Natural killer cell (primary cell): ENCODE measurements around the gene C14orf132. TPM values are rescaled to one million over a fixed set of nuclear protein-coding genes. Genes with fewer than 3 reads are reported as not detected.

ENCODE experiments used
- ATAC-seq, 3 donors: fragments of 150-1000 bp in 2 of 3; fragments of 200-7000 bp in 1 of 3; cut with Tn5 transposase; 1 replicate in 1 of 3; 2 replicates in 2 of 3; pipeline ENCODE4 v1.10.0; 2021; ENCODE audit warnings: mild to moderate bottlenecking in 2 of 3, moderate library complexity in 2 of 3
- DNase-seq, 2 donors: peaks; one replicate each; pipeline versions ENCODE4 v3.0.0 to v3.0.0-alpha.2; 2013 to 2021; ENCODE audit warnings: mixed read lengths in 1 of 2
- H3K27ac ChIP-seq: one replicate; pipeline ENCODE4 v1.5.1; 2013; ENCODE audit warnings: mild to moderate bottlenecking, low read length
- H3K27me3 ChIP-seq: one replicate; pipeline ENCODE4 v1.6.1; 2013; ENCODE audit warnings: low read length; ENCODE audit not compliant: control insufficient read depth, insufficient read depth
- H3K36me3 ChIP-seq: one replicate; pipeline ENCODE4 v1.6.1; 2013; ENCODE audit warnings: low read length; ENCODE audit not compliant: control insufficient read depth, insufficient read depth
- H3K4me1 ChIP-seq: one replicate; pipeline ENCODE4 v1.6.1; 2013; ENCODE audit warnings: low read length; ENCODE audit not compliant: control insufficient read depth, insufficient read depth
- H3K4me3 ChIP-seq: one replicate; pipeline ENCODE4 v1.5.1; 2013; ENCODE audit warnings: low read length
- H3K9me3 ChIP-seq: one replicate; pipeline ENCODE4 v1.6.1; 2013; ENCODE audit warnings: low read length; ENCODE audit not compliant: control insufficient read depth, insufficient read depth
- H3K27ac Mint-ChIP-seq, 2 donors: one replicate each; pipeline ENCODE4 v1.8.0; 2022; ENCODE audit warnings: mild to moderate bottlenecking in 2 of 2, mixed read lengths in 2 of 2, moderate library complexity in 1 of 2
- H3K27me3 Mint-ChIP-seq, 2 donors: one replicate each; pipeline ENCODE4 v1.8.0; 2022; ENCODE audit warnings: low read depth in 2 of 2, mixed read lengths in 2 of 2
- H3K36me3 Mint-ChIP-seq: one replicate; pipeline ENCODE4 v1.8.0; 2022; ENCODE audit warnings: mixed read lengths
- H3K4me1 Mint-ChIP-seq, 2 donors: one replicate each; pipeline ENCODE4 v1.8.0; 2022; ENCODE audit warnings: mixed read lengths in 2 of 2
- H3K4me3 Mint-ChIP-seq: one replicate; pipeline ENCODE4 v1.8.0; 2022; ENCODE audit warnings: mild to moderate bottlenecking, moderate library complexity, mixed read lengths
- H3K9me3 Mint-ChIP-seq, 2 donors: one replicate each; pipeline ENCODE4 v1.8.0; 2022; ENCODE audit warnings: mixed read lengths in 2 of 2
- CTCF ChIP-seq: fragments of 200-600 bp; IDR thresholded peaks from one replicate; pipeline ENCODE4 v1.8.0; 2022; ENCODE audit warnings: antibody characterized with exemption
- WGBS: methylation state at CpG from one replicate; pipeline ENCODE4 v1.1.7; 2013; ENCODE audit warnings: missing lambda C conversion rate; ENCODE audit not compliant: insufficient coverage; 5-methylcytosine and 5-hydroxymethylcytosine counted together
- intact Hi-C: fragments of 100-400 bp; cut with micrococcal nuclease; formaldehyde crosslinking; loops from one replicate; pipeline ENCODE4 v1.14.2; 2022
- total RNA-seq, 4 donors: library from RNA; stranded (reverse); fragments of 120-200 nt in 1 of 4; gene quantifications; one replicate each; pipeline versions ENCODE4 v1.2.3 to v1.2.4, GENCODE V29; 2013 to 2022

Gene C14orf132
- total RNA-seq, 3 donors from 2014 or later (not counting 1 experiment from before 2014, with no cell fraction given) = 0.07 to 0.23 TPM; not detected in 1

GRCh38 chr14:96130854-96131253 is 91.7 kb downstream of the C14orf132 start:
- 61% methylated on average over 2 of the region's 2 CpGs for WGBS

GRCh38 chr14:96131836-96132235 is 92.7 kb downstream of the C14orf132 start:
- no peaks in the 10 kb centered on the region for H3K9me3 Mint-ChIP-seq
- 68% methylated on average over 4 of the region's 4 CpGs for WGBS

More at GRCh38 chr14:96130854-96131253, 91.7 kb downstream of the C14orf132 start:
- H3K27ac Mint-ChIP-seq = no peak overlapping the region
- H3K36me3 Mint-ChIP-seq = no peaks in the 10 kb centered on the region
- no peak overlapping the region for H3K4me3 Mint-ChIP-seq
- H3K4me1 Mint-ChIP-seq = peaks cover 0 to 5% of the 10 kb centered on the region in 2 donors
- ATAC-seq (no peak), DNase-seq (no peak)
- peaks cover 17 to 32% of the 10 kb centered on the region in 2 donors for H3K27me3 Mint-ChIP-seq
- no peak overlapping the region for H3K4me3 ChIP-seq
- H3K9me3 ChIP-seq = no peaks in the 10 kb centered on the region
- H3K27ac ChIP-seq = no peak overlapping the region
- intact Hi-C loops = no loop called here
- H3K36me3 ChIP-seq = no peaks in the 10 kb centered on the region
- no peaks in the 10 kb centered on the region for H3K9me3 Mint-ChIP-seq
- H3K27me3 ChIP-seq = peaks cover 3% of the 10 kb centered on the region
- no peak for TF ChIP-seq CTCF
- peaks cover 9% of the 10 kb centered on the region for H3K4me1 ChIP-seq

GRCh38 chr14:96134508-96134907 is 95.3 kb downstream of the C14orf132 start:
- Mint-ChIP-seq H3K36me3 (no peaks in the 10 kb centered on the region), H3K9me3 (no peaks in the 10 kb centered on the region), H3K27me3 (peaks cover 14 to 25% of the 10 kb centered on the region in 2 donors), H3K27ac (no peak overlapping the region), H3K4me3 (no peak overlapping the region), H3K4me1 (no peaks in the 10 kb centered on the region)
- H3K36me3 ChIP-seq = no peaks in the 10 kb centered on the region
- intact Hi-C loops = no loop called here
- no peaks in the 10 kb centered on the region for H3K9me3 ChIP-seq
- DNase-seq (no peak), ATAC-seq (no peak)
- no peak overlapping the region for H3K27ac ChIP-seq
- peaks cover 3% of the 10 kb centered on the region for H3K27me3 ChIP-seq
- no peak for TF ChIP-seq CTCF
- 94% methylated on average over 6 of the region's 6 CpGs for WGBS
- no peak overlapping the region for H3K4me3 ChIP-seq
- no peaks in the 10 kb centered on the region for H3K4me1 ChIP-seq

More at GRCh38 chr14:96131836-96132235, 92.7 kb downstream of the C14orf132 start:
- DNase-seq = no peak
- no peaks in the 10 kb centered on the region for H3K36me3 Mint-ChIP-seq
- no peaks in the 10 kb centered on the region for H3K9me3 ChIP-seq
- peaks cover 3% of the 10 kb centered on the region for H3K27me3 ChIP-seq
- H3K27ac Mint-ChIP-seq = no peak overlapping the region
- intact Hi-C loops = no loop called here
- H3K4me1 ChIP-seq = peaks cover 6% of the 10 kb centered on the region
- ATAC-seq = no peak
- peaks cover 9 to 25% of the 10 kb centered on the region in 2 donors for H3K27me3 Mint-ChIP-seq
- H3K4me3 Mint-ChIP-seq = no peak overlapping the region
- no peak for TF ChIP-seq CTCF
- no peak overlapping the region for H3K27ac ChIP-seq
- no peak overlapping the region for H3K4me3 ChIP-seq
- H3K4me1 Mint-ChIP-seq = no peaks in the 10 kb centered on the region
- no peaks in the 10 kb centered on the region for H3K36me3 ChIP-seq

- no peak for TF ChIP-seq CTCF
- DNase-seq (no peak), ATAC-seq (no peak)
- WGBS = 44% methylated on average over 8 of the region's 8 CpGs
- Histone ChIP-seq H3K4me3 (no peak overlapping the region), H3K27ac (no peak overlapping the region), H3K9me3 (no peaks in the 10 kb centered on the region), H3K36me3 (no peaks in the 10 kb centered on the region), H3K27me3 (peaks cover 3% of the 10 kb centered on the region), H3K4me1 (no peaks in the 10 kb centered on the region)
- peaks cover 14 to 22% of the 10 kb centered on the region in 2 donors for H3K27me3 Mint-ChIP-seq
- H3K9me3 Mint-ChIP-seq = no peaks in the 10 kb centered on the region
- no peaks in the 10 kb centered on the region for H3K36me3 Mint-ChIP-seq
- intact Hi-C loops = no loop called here
- no peak overlapping the region for H3K27ac Mint-ChIP-seq
- H3K4me1 Mint-ChIP-seq = no peaks in the 10 kb centered on the region
- no peak overlapping the region for H3K4me3 Mint-ChIP-seq
These were observed 96.1 kb downstream of the C14orf132 start for GRCh38 chr14:96135285-96135684.
